Measurements from ENCODE around the gene SPEN.

SPEN gene

DNA sequence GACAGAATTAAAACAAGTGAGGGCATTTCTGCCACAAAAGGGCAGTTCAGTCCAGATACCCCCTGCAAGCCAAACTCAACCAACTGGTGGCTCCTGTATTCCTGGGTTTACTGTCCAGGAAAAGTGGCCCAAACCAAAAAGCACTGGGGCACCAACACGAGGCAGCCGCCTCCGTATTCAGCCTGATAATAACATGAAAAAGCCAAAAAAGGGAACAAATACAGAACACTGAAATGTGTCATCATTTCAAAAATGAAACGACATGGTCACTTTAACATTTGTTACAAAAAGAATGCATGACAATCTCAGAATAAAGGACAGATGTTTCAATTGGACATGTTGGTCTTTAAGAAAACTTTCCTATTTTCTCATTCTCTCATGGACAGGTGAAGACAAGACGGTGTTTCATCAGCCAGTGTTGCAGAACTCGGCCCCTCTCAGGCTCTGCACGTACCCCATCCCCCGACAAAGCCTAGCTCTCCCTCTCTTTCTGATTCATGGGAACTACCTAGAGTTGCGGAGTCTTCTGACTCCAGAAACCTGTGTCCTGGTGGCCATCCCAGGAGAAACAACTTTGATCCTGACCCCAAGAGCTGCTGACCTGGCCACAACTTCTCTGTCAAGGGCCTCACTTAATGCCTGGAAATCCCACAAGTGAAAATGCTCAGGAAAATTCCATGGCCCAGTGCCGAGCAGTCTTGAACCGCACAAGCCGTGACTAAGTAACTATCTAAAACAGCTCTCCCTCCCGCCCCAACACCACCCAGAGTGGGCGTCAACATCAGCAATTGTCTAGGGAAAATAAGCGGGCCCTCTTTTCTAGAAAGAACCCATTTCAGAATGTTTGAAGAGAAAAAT is 101.3 kb downstream of the SPEN start:
- H3K9me3 ChIP-seq (ENCODE audit: low read depth, low read length), result no peaks in the 10 kb centered on the region
- H3K36me3 ChIP-seq (ENCODE audit: insufficient read depth, low read length), result peaks cover 21% of the 10 kb centered on the region; the same call in 1 of the 2 replicates
- no peak overlapping the region for H3K4me3 ChIP-seq
- TF ChIP-seq EZH2 (IDR thresholded peaks at IDR 0.05) (no peak), FOXP2 (optimal IDR thresholded peaks at IDR 0.05; ENCODE audit: control extremely low read depth, extremely low read length, insufficient read depth) (no peak)
- no peak overlapping the region for H3K9ac ChIP-seq (ENCODE audit: insufficient read length)
- H3K27ac ChIP-seq, result peak overlapping the region; percentile 32
- DNase-seq (ENCODE audit: low read depth, low spot score), result no peak

DNA sequence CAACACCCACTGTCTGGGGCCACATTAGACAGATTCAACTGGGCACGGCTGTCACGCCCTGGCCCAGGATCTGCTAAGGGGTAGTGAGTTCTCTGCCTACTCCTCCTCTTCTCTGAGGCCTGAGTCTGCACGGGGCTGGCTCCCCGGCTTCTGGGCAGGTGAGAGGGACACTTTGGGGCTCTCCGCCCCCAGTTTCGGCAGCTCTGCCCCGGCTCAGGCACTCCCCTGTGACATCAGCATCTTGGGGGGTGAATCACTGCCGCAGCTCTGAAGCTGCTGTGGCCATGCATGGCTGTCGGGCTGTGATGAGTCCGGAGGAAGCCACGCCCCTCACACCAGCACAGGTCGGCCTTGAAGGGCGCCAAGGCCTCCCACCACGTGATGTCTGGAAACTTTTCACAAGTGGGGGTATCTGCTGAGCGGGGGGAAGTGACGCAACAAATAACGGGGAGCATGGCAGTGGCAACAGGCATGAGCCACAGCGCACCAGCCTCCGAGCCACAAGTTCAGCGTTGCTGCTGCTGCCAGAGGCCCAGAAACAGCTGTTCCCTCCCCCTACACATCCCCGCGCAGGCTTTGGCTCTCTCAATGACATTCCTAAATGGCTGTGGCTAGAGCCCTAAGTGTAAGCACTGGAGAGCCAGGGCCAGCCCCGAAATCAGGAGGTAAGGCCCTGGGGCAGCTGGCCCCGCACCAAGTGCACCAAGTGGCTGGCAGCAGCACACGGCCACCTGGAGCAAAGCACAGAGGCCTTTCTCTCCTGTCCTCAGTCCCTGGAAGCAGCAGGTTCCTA is 102.1 kb downstream of the SPEN start:
- peaks cover 14% of the 10 kb centered on the region; the same call in 1 of the 2 replicates for H3K36me3 ChIP-seq (ENCODE audit: insufficient read depth, low read length)
- no peak overlapping the region for H3K9ac ChIP-seq (ENCODE audit: insufficient read length)
- no peaks in the 10 kb centered on the region for H3K9me3 ChIP-seq (ENCODE audit: low read depth, low read length)
- no peak overlapping the region for H3K4me3 ChIP-seq
- DNase-seq (ENCODE audit: low read depth, low spot score), result no peak
- TF ChIP-seq FOXP2 (optimal IDR thresholded peaks at IDR 0.05; ENCODE audit: control extremely low read depth, extremely low read length, insufficient read depth) (no peak), POLR2AphosphoS5 (IDR thresholded peaks at IDR 0.05; ENCODE audit: borderline replicate concordance, low read depth, low read length) (no peak; the same call in 1 of the 2 replicates), EZH2 (IDR thresholded peaks at IDR 0.05) (no peak)
- H3K27ac ChIP-seq, result peak overlapping the region; percentile 32

DNA sequence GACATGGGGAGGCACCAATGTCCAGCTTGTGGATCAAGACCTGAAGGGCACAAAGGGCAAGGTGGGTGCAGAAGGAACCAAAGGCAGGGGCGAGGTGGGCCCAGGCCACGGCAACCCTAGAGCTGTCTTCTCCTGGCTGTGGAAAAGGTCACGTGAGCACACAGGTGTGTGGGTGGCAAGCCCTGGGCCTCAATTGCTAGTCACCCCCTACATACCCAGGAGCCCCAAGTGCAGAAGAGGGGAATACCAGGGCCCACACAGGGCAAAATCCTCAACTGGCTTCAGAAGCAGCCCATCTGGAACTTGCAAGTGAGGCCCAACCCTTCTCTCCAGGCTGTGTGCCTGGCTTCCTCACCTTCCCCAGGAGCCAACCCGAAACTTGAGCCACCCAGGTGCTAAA is 102.8 kb downstream of the SPEN start:
- Histone ChIP-seq H3K36me3 (ENCODE audit: insufficient read depth, low read length) (peaks cover 13% of the 10 kb centered on the region; the same call in 1 of the 2 replicates), H3K9ac (ENCODE audit: insufficient read length) (no peak overlapping the region), H3K4me3 (no peak overlapping the region), H3K9me3 (ENCODE audit: low read depth, low read length) (no peaks in the 10 kb centered on the region), H3K27ac (peak overlapping the region; percentile 32; the same call in 1 of the 2 replicates)
- no peak for TF ChIP-seq FOXP2 (optimal IDR thresholded peaks at IDR 0.05; ENCODE audit: control extremely low read depth, extremely low read length, insufficient read depth)
- TF ChIP-seq POLR2AphosphoS5 (IDR thresholded peaks at IDR 0.05; ENCODE audit: borderline replicate concordance, low read depth, low read length), result no peak
- no peak for TF ChIP-seq EZH2 (IDR thresholded peaks at IDR 0.05)
- DNase-seq (ENCODE audit: low read depth, low spot score), result no peak

DNA sequence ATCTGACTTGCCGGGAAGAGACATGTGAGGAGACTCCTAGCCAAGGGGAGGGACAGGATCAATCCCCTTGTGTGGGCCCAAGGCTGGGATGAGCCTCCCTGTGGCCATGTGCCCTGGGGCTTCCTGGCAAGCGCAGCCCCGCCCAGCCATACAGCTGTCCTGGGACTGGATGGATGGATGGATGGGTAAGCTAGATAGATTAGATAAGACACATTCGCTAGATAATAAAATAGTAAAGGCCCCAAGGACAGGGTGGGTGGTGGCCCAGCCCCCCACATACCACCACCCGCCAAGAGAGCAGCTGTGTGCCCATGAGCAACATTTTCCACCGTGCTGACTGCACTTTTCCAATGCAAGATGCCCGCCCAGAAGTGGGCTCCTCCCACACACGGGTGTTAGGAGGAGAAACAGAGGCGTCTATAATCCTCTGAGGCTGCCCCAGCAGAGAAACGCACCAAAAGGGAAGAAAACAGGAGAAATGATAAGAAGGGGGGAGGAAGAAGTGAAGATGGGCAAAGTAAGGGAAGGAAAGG is 103.3 kb downstream of the SPEN start:
- Histone ChIP-seq H3K9me3 (ENCODE audit: low read depth, low read length) (no peaks in the 10 kb centered on the region), H3K27ac (peak overlapping the region; percentile 73; the same call in 1 of the 2 replicates), H3K36me3 (ENCODE audit: insufficient read depth, low read length) (peaks cover 11% of the 10 kb centered on the region; the same call in 1 of the 2 replicates), H3K4me3 (peak overlapping the region; percentile 62), H3K9ac (ENCODE audit: insufficient read length) (no peak overlapping the region)
- no peak for TF ChIP-seq POLR2AphosphoS5 (IDR thresholded peaks at IDR 0.05; ENCODE audit: borderline replicate concordance, low read depth, low read length)
- TF ChIP-seq FOXP2 (optimal IDR thresholded peaks at IDR 0.05; ENCODE audit: control extremely low read depth, extremely low read length, insufficient read depth), result peak; percentile 17
- TF ChIP-seq EZH2 (IDR thresholded peaks at IDR 0.05), result no peak
- no peak for DNase-seq (ENCODE audit: low read depth, low spot score)

DNA sequence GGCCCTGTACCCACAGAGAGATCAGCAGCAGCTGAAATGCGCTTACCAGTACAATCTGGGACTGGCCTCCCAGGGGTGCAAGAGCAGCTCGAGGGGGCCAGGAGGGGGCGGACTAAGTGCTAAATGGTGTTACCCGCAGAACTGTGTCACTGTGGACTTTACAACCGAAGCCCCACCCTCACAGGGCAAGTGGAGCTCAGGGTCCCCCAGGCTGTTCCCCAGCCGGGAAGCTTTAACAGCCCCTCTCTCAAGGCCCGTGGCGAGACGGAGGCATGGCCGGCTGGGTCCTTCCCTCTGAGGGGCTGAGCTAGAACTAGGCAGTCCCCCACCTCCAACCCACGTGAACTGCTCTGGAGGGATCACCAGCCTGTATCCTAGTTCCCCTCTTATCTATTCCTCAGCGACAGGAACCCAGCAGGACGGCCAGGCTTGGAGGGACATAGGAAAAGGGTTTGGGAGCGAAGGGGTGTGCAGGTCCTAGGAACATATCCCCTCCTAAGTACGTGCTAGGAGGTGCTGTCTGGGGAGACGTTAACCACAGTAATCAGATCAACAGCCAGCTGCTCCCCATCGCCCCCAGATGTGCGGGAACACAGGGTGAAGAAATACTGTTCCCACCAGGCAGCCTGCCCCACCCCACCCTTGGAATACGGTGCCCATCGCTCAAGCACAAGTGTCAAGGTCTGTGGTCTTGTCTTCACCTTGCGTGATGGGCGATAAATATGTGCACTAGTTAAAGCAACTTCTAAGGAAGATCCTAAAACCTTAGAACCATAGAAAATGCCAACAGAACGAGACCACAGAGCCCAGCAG is 104.0 kb downstream of the SPEN start:
- Histone ChIP-seq H3K36me3 (ENCODE audit: insufficient read depth, low read length) (peaks cover 11% of the 10 kb centered on the region; the same call in 1 of the 2 replicates), H3K27ac (peak overlapping the region; percentile 73), H3K9me3 (ENCODE audit: low read depth, low read length) (no peaks in the 10 kb centered on the region), H3K9ac (ENCODE audit: insufficient read length) (peak overlapping the region; percentile 52), H3K4me3 (peak overlapping the region; percentile 62)
- TF ChIP-seq POLR2AphosphoS5 (IDR thresholded peaks at IDR 0.05; ENCODE audit: borderline replicate concordance, low read depth, low read length) (no peak), FOXP2 (optimal IDR thresholded peaks at IDR 0.05; ENCODE audit: control extremely low read depth, extremely low read length, insufficient read depth) (no peak), EZH2 (IDR thresholded peaks at IDR 0.05) (no peak)
- no peak for DNase-seq (ENCODE audit: low read depth, low spot score)

DNA sequence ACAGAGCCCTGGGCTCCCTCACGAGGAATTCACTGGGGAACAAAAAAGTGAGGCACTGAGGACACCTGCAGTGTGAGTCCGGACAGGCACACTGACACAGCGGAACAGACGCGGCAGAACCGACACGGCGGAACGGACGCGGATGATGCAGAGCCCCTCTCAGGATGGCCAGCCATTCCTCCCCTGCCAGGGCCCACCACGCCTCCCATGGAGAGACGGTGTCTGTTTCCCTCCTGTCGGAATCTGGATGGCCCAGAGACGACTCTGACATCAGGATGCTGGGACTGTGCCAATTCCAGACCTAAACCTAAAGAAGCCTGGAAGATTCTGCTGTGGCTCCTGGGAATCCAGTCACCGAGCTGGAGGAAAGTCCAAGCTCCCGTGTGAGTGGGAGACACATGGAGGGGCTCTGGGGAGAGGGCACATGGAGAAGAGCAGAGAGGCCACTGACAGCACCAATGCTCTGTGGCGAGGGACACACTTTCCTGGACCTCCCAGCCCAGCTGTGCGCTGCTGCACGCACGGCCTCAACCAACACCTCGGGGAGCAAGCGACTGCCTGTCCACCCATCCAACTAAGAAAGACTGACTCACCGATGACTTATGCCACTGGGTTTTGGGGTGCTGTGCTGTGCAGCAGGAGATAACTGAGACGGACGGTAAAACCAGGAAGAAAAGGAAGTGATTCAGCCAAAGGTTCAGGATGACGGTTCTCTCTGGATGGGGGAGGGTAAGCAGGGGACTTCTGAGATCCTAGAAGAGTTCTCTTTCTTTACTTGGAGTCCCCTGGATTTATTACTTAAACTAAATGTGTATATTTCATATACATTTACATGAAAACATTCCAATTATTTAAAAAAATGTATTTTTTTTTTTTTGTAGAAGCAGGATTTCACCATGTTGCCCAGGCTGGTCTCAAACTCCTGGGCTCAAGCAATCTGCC is 105.1 kb downstream of the SPEN start:
- Histone ChIP-seq H3K4me3 (no peak overlapping the region), H3K36me3 (ENCODE audit: insufficient read depth, low read length) (peaks cover 5% of the 10 kb centered on the region; the same call in 1 of the 2 replicates), H3K9me3 (ENCODE audit: low read depth, low read length) (no peaks in the 10 kb centered on the region), H3K9ac (ENCODE audit: insufficient read length) (no peak overlapping the region), H3K27ac (no peak overlapping the region)
- DNase-seq (ENCODE audit: low read depth, low spot score), result no peak
- TF ChIP-seq POLR2AphosphoS5 (IDR thresholded peaks at IDR 0.05; ENCODE audit: borderline replicate concordance, low read depth, low read length) (no peak), FOXP2 (optimal IDR thresholded peaks at IDR 0.05; ENCODE audit: control extremely low read depth, extremely low read length, insufficient read depth) (no peak), EZH2 (IDR thresholded peaks at IDR 0.05) (no peak)
